DOHH2 (cell line): ENCODE results near the gene TRPM2.

Source experiments
- H3F3A ChIP-seq: fragments of 200-600 bp; sonication (generic), shearing (Covaris generic); 2 replicates; pipeline ENCODE4 v1.6.0; 2016; ENCODE audit warnings: antibody characterized with exemption, mild to moderate bottlenecking; ENCODE audit not compliant: control insufficient read depth, insufficient read depth
- H3K27ac ChIP-seq: fragments of 200-600 bp; sonication (generic); 2 replicates; pipeline ENCODE4 v1.5.1; 2014; ENCODE audit warnings: low read depth, mild to moderate bottlenecking, low read length, moderate library complexity
- H3K27me3 ChIP-seq: fragments of 200-600 bp; sonication (generic); 2 replicates; pipeline ENCODE4 v1.6.1; 2014; ENCODE audit warnings: mild to moderate bottlenecking, low read length, mixed read lengths; ENCODE audit not compliant: control insufficient read depth
- H3K36me3 ChIP-seq: fragments of 200-600 bp; sonication (generic); 2 replicates; pipeline ENCODE4 v1.6.1; 2014; ENCODE audit warnings: mild to moderate bottlenecking, low read length, moderate library complexity, mixed read lengths; ENCODE audit not compliant: control insufficient read depth
- H3K4me1 ChIP-seq: fragments of 200-600 bp; sonication (generic); 2 replicates; pipeline ENCODE4 v1.6.1; 2014; ENCODE audit warnings: mild to moderate bottlenecking, low read length, mixed read lengths; ENCODE audit not compliant: control insufficient read depth
- H3K4me2 ChIP-seq: fragments of 200-600 bp; sonication (generic); 2 replicates; pipeline ENCODE4 v1.6.0; 2014; ENCODE audit warnings: mild to moderate bottlenecking, low read length, moderate library complexity
- H3K4me3 ChIP-seq: fragments of 200-600 bp; sonication (generic); 2 replicates; pipeline ENCODE4 v1.5.1; 2014; ENCODE audit warnings: mild to moderate bottlenecking, low read length, mixed read lengths
- H3K79me2 ChIP-seq: fragments of 200-600 bp; sonication (generic); 2 replicates; pipeline ENCODE4 v1.6.1; 2014; ENCODE audit warnings: mild to moderate bottlenecking, low read length, mixed read lengths; ENCODE audit not compliant: control insufficient read depth
- H3K9me2 ChIP-seq: fragments of 200-600 bp; sonication (generic); replicated peaks from 2 replicates; pipeline ENCODE4 v1.6.1; 2014; ENCODE audit warnings: mild to moderate bottlenecking, low read length, mixed read lengths; ENCODE audit not compliant: control insufficient read depth
- H3K9me3 ChIP-seq: fragments of 200-600 bp; sonication (generic); 2 replicates; pipeline ENCODE4 v1.6.1; 2014; ENCODE audit warnings: antibody characterized with exemption, low read length, mixed read lengths; ENCODE audit not compliant: control insufficient read depth, insufficient read depth
- H4K20me1 ChIP-seq: fragments of 200-600 bp; sonication (generic); 2 replicates; pipeline ENCODE4 v1.6.0; 2014; ENCODE audit warnings: low read depth, mild to moderate bottlenecking, antibody characterized with exemption, low read length, moderate library complexity; ENCODE audit not compliant: control insufficient read depth, insufficient read depth
- EZH2phosphoT487 ChIP-seq: fragments of 200-600 bp; sonication (generic); IDR thresholded peaks from 2 replicates; pipeline ENCODE4 v1.6.1; 2017; ENCODE audit warnings: borderline replicate concordance, mild to moderate bottlenecking, antibody characterized with exemption, low read length, moderate library complexity, mixed read lengths
- TF ChIP-seq, protein P1 (sequence below): fragments of 200-600 bp; sonication (generic); IDR thresholded peaks from one replicate; pipeline ENCODE4 v1.5.1; 2014; ENCODE audit warnings: antibody characterized with exemption, mild to moderate bottlenecking, low read depth, low read length; ENCODE audit not compliant: poor library complexity, severe bottlenecking

The TRPM2 gene

DNA sequence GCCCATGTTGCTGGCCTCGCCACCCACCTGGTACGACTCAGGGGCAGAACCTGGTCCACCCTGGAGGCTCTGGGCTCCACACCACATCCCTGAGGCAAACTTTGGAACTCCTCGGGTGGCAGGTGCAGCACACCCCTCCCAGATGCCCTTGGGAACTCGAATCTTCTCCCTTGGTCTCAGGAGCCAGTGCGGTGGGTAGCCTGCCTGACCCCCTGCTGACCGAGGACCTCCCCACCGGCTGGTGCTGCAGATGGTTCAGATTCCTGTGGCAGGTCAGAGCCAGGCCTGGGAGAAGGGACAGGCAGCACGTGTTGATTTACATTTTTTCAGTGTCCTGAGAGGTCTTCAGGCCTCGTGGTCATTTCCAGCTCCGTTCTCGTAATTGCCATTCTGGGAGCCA, 7.9 kb upstream of the TRPM2 start:
- H3K4me3 ChIP-seq, result no peak overlapping the region
- H3K9me3 ChIP-seq, result no peaks in the 10 kb centered on the region
- no peaks in the 10 kb centered on the region for H3K9me2 ChIP-seq
- H3K79me2 ChIP-seq, result no peaks in the 10 kb centered on the region
- H3K4me1 ChIP-seq, result peaks cover under 1% of the 10 kb centered on the region; the same call in 1 of the 2 replicates
- H3K27ac ChIP-seq, result no peak overlapping the region
- H3F3A ChIP-seq, result no peaks in the 10 kb centered on the region
- H3K27me3 ChIP-seq, result no peaks in the 10 kb centered on the region
- no peak overlapping the region for H3K4me2 ChIP-seq
- H4K20me1 ChIP-seq, result no peaks in the 10 kb centered on the region
- no peaks in the 10 kb centered on the region for H3K36me3 ChIP-seq
- no peak for TF ChIP-seq EZH2phosphoT487
- TF ChIP-seq, protein P1, sequence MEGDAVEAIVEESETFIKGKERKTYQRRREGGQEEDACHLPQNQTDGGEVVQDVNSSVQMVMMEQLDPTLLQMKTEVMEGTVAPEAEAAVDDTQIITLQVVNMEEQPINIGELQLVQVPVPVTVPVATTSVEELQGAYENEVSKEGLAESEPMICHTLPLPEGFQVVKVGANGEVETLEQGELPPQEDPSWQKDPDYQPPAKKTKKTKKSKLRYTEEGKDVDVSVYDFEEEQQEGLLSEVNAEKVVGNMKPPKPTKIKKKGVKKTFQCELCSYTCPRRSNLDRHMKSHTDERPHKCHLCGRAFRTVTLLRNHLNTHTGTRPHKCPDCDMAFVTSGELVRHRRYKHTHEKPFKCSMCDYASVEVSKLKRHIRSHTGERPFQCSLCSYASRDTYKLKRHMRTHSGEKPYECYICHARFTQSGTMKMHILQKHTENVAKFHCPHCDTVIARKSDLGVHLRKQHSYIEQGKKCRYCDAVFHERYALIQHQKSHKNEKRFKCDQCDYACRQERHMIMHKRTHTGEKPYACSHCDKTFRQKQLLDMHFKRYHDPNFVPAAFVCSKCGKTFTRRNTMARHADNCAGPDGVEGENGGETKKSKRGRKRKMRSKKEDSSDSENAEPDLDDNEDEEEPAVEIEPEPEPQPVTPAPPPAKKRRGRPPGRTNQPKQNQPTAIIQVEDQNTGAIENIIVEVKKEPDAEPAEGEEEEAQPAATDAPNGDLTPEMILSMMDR, result no peak

DNA sequence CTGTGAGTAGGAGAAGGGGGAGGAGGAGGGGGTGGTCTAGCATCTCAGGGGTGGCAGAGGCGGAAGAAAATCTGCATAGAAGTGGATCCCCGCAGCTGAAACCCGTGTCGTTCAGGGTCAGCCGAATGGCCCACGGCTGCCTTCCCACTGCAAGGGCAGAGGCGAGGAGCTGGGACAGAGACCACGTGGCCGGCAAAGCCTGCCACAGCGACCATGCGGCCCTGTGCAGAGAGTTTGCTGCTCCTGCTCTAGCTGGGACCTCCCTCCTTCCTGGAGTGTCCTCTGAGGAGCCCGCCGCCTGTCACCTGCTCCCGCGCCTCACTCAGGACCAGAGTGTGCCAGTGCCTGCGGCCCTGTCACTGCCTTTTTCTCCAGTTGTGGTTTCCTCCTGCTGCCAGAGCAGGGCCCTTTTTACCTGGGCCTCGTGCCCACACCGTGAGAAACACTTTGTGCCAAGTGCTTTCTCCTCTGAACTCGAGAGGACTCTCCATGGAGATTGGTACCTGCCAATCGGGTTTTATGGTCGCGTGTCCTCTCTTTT, 5.4 kb upstream of the TRPM2 start:
- no peaks in the 10 kb centered on the region for H3K9me3 ChIP-seq
- no peak overlapping the region for H3K4me2 ChIP-seq
- no peaks in the 10 kb centered on the region for H3K79me2 ChIP-seq
- H3K9me2 ChIP-seq, result no peaks in the 10 kb centered on the region
- no peaks in the 10 kb centered on the region for H4K20me1 ChIP-seq
- TF ChIP-seq EZH2phosphoT487, result no peak
- TF ChIP-seq, protein P1, result no peak
- H3K27ac ChIP-seq, result no peak overlapping the region
- no peak overlapping the region for H3K4me3 ChIP-seq
- no peaks in the 10 kb centered on the region for H3K27me3 ChIP-seq
- H3K4me1 ChIP-seq, result peaks cover 3% of the 10 kb centered on the region
- no peaks in the 10 kb centered on the region for H3F3A ChIP-seq
- no peaks in the 10 kb centered on the region for H3K36me3 ChIP-seq

DNA sequence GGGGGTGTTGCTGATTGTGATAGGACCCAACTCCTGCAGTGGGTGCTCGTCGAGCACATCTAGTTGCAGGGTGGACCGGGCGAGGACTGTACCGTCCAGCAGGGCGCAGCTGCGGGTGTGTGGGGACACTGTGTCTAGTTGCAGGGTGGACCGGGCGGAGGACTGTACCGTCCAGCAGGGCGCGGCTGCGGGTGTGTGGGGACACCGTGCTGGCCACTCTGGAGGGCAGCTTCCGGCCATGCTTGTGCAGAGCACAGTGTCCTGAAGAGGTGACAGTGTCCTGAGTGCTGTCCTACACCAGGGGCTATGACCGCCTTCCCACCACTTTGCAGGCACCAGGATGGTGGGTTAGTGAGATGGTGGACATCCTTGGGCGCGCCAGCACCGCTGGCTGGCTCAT, 4.6 kb upstream of the TRPM2 start:
- H3K27me3 ChIP-seq, result no peaks in the 10 kb centered on the region
- H3K36me3 ChIP-seq, result no peaks in the 10 kb centered on the region
- H3K4me1 ChIP-seq, result peaks cover 12% of the 10 kb centered on the region
- no peaks in the 10 kb centered on the region for H3K9me3 ChIP-seq
- no peak overlapping the region for H3K27ac ChIP-seq
- H4K20me1 ChIP-seq, result no peaks in the 10 kb centered on the region
- H3K9me2 ChIP-seq, result no peaks in the 10 kb centered on the region
- TF ChIP-seq, protein P1, result no peak
- TF ChIP-seq EZH2phosphoT487, result no peak
- H3K4me2 ChIP-seq, result no peak overlapping the region
- H3K79me2 ChIP-seq, result no peaks in the 10 kb centered on the region
- no peak overlapping the region for H3K4me3 ChIP-seq
- no peaks in the 10 kb centered on the region for H3F3A ChIP-seq
